Measurements from ENCODE around the gene PACS1. TPM values are rescaled to one million over a fixed set of nuclear protein-coding genes. Genes with fewer than 3 reads are reported as not detected.

Gene PACS1
- polyA plus RNA-seq, 1 donor (not counting 4 experiments of a cell fraction or from before 2014, with no cell fraction given), result 14.9 TPM

DNA sequence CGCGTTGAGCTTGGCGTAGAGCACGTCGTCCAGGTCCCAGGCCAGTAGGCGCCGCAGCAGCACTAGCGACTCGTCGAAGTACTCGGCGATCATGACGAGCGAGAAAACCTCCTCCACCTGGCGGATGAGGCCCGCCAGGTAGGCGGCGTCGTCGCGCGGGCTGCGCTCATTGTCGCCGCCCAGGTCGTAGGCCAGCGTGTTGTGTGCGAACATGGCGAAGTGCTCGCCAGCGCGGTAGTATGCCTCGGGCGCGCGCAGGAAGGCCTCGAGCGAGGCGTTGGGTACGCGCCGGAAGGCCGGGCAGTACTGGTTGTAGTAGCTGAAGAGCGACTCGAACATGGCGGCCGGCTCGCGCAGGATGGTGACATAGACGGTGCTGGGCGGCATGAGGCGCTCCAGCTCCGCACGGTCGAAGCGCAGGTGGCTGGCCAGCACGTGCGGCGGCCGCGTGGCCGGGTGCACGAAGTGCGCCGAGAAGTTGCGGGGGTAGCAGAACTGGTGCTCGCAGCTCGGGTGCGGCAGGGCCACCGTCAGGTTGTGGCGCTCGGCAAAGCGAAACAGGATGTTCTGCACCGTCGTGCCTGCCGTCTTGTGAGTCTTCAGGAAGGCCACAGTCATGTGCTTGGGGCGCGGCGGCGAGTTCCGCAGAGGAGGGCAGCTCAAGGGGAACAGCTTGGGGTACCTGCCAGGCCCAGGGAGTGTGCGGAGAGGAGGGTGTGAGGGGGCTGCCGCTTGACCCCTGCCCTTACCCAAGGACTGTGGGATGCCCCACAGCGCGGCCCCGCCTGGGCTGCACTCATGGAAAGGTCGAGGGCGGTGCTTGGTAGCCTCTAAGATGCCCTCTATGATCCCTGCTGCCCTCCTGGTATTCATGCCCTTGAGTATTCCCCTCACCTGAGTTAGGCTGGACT is 26.8 kb upstream of the PACS1 start:
- Histone ChIP-seq H3K27ac (ENCODE audit: control insufficient read depth, insufficient read depth, low read length) (no peak overlapping the region), H3K79me2 (ENCODE audit: control insufficient read depth, insufficient read depth, low read length) (no peaks in the 10 kb centered on the region), H3K27me3 (ENCODE audit: control insufficient read depth, extremely low read depth, insufficient read depth, low read length) (peaks cover 9% of the 10 kb centered on the region), H3K4me2 (ENCODE audit: control insufficient read depth, extremely low read depth, insufficient read depth, low read depth, low read length) (no peak overlapping the region), H4K20me1 (ENCODE audit: control insufficient read depth, extremely low read depth, insufficient read depth, low read length) (no peaks in the 10 kb centered on the region), H3K4me3 (ENCODE audit: control insufficient read depth in 2 of 3, extremely low read depth in 1 of 3, insufficient read depth in 2 of 3, low read depth in 1 of 3, low read length in 3 of 3) (no peak overlapping the region), H3K9me1 (ENCODE audit: control insufficient read depth, extremely low read depth, insufficient read depth, low read length) (no peaks in the 10 kb centered on the region), H3K4me1 (ENCODE audit: control insufficient read depth, extremely low read depth, insufficient read depth, low read length) (no peaks in the 10 kb centered on the region), H3K9ac (ENCODE audit: control insufficient read depth, extremely low read depth, insufficient read depth, low read length) (no peak overlapping the region), H2AFZ (ENCODE audit: control insufficient read depth, low read length) (no peak overlapping the region), H3K9me3 (ENCODE audit: control insufficient read depth, low read depth, low read length) (no peaks in the 10 kb centered on the region), H3K36me3 (ENCODE audit: control insufficient read depth in 2 of 2, extremely low read depth in 1 of 2, insufficient read depth in 2 of 2, low read length in 2 of 2) (no peaks in the 10 kb centered on the region)
- DNase-seq (ENCODE audit: low read depth, low spot score) (no peak), FAIRE-seq (no peak)
- TF ChIP-seq, protein P1, sequence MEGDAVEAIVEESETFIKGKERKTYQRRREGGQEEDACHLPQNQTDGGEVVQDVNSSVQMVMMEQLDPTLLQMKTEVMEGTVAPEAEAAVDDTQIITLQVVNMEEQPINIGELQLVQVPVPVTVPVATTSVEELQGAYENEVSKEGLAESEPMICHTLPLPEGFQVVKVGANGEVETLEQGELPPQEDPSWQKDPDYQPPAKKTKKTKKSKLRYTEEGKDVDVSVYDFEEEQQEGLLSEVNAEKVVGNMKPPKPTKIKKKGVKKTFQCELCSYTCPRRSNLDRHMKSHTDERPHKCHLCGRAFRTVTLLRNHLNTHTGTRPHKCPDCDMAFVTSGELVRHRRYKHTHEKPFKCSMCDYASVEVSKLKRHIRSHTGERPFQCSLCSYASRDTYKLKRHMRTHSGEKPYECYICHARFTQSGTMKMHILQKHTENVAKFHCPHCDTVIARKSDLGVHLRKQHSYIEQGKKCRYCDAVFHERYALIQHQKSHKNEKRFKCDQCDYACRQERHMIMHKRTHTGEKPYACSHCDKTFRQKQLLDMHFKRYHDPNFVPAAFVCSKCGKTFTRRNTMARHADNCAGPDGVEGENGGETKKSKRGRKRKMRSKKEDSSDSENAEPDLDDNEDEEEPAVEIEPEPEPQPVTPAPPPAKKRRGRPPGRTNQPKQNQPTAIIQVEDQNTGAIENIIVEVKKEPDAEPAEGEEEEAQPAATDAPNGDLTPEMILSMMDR (optimal IDR thresholded peaks at IDR 0.05 in 1 of 3, IDR thresholded peaks at IDR 0.05 in 1 of 3, conservative IDR thresholded peaks at IDR 0.05 in 1 of 3; ENCODE audit: extremely low read depth in 1 of 3, insufficient read depth in 2 of 3, low read length in 3 of 3), result no peak
- no peak for TF ChIP-seq EZH2 (IDR thresholded peaks at IDR 0.05; ENCODE audit: low read length)
- dilution Hi-C loops (cut with MboI; ENCODE audit: extremely low pct_ligation_motif_present, low sequenced_read_pairs), result no loop called here

DNA sequence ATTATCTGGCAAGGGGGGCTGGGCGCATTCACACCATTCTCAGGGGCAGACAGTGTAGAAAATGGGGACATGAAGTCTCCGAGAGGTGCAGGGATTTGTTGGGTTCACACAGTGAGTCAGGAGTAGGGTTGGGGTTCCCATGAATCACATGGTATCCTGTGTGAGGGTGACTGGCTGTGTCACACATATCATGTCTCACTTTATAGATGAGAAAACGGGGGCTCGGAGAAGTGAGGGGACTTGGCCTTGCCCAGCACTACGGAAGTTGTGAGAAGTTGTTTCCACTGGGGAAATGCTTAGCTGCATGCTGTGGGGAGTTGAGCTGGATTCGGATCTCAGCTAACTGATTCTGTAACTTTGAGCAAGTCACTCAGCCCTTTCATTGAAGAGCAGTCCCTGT is 25.3 kb upstream of the PACS1 start:
- H3K79me2 ChIP-seq (ENCODE audit: control insufficient read depth, insufficient read depth, low read length), result no peaks in the 10 kb centered on the region
- H3K4me1 ChIP-seq (ENCODE audit: control insufficient read depth, extremely low read depth, insufficient read depth, low read length), result no peaks in the 10 kb centered on the region
- no peak overlapping the region for H2AFZ ChIP-seq (ENCODE audit: control insufficient read depth, low read length)
- no peak overlapping the region for H3K9ac ChIP-seq (ENCODE audit: control insufficient read depth, extremely low read depth, insufficient read depth, low read length)
- H3K4me2 ChIP-seq (ENCODE audit: control insufficient read depth, extremely low read depth, insufficient read depth, low read depth, low read length), result no peak overlapping the region
- no peak overlapping the region for H3K4me3 ChIP-seq (ENCODE audit: control insufficient read depth in 2 of 3, extremely low read depth in 1 of 3, insufficient read depth in 2 of 3, low read depth in 1 of 3, low read length in 3 of 3)
- no peak overlapping the region for H3K27ac ChIP-seq (ENCODE audit: control insufficient read depth, insufficient read depth, low read length)
- H3K9me3 ChIP-seq (ENCODE audit: control insufficient read depth, low read depth, low read length), result no peaks in the 10 kb centered on the region
- H4K20me1 ChIP-seq (ENCODE audit: control insufficient read depth, extremely low read depth, insufficient read depth, low read length), result no peaks in the 10 kb centered on the region
- dilution Hi-C loops (cut with MboI; ENCODE audit: extremely low pct_ligation_motif_present, low sequenced_read_pairs), result no loop called here
- H3K36me3 ChIP-seq (ENCODE audit: control insufficient read depth in 2 of 2, extremely low read depth in 1 of 2, insufficient read depth in 2 of 2, low read length in 2 of 2), result no peaks in the 10 kb centered on the region
- FAIRE-seq (no peak), DNase-seq (ENCODE audit: low read depth, low spot score) (no peak)
- TF ChIP-seq, protein P1 (optimal IDR thresholded peaks at IDR 0.05 in 1 of 3, IDR thresholded peaks at IDR 0.05 in 1 of 3, conservative IDR thresholded peaks at IDR 0.05 in 1 of 3; ENCODE audit: extremely low read depth in 1 of 3, insufficient read depth in 2 of 3, low read length in 3 of 3), result no peak
- no peak for TF ChIP-seq EZH2 (IDR thresholded peaks at IDR 0.05; ENCODE audit: low read length)
- H3K9me1 ChIP-seq (ENCODE audit: control insufficient read depth, extremely low read depth, insufficient read depth, low read length), result no peaks in the 10 kb centered on the region
- peaks cover 11% of the 10 kb centered on the region for H3K27me3 ChIP-seq (ENCODE audit: control insufficient read depth, extremely low read depth, insufficient read depth, low read length)
